ENCODE results near the gene CFAP46.
"Not testable (repeated sequence)": the region's sequence is repeated elsewhere in the genome, so short reads cannot be mapped to it uniquely, and the experiment has no call there.

Gene CFAP46

DNA sequence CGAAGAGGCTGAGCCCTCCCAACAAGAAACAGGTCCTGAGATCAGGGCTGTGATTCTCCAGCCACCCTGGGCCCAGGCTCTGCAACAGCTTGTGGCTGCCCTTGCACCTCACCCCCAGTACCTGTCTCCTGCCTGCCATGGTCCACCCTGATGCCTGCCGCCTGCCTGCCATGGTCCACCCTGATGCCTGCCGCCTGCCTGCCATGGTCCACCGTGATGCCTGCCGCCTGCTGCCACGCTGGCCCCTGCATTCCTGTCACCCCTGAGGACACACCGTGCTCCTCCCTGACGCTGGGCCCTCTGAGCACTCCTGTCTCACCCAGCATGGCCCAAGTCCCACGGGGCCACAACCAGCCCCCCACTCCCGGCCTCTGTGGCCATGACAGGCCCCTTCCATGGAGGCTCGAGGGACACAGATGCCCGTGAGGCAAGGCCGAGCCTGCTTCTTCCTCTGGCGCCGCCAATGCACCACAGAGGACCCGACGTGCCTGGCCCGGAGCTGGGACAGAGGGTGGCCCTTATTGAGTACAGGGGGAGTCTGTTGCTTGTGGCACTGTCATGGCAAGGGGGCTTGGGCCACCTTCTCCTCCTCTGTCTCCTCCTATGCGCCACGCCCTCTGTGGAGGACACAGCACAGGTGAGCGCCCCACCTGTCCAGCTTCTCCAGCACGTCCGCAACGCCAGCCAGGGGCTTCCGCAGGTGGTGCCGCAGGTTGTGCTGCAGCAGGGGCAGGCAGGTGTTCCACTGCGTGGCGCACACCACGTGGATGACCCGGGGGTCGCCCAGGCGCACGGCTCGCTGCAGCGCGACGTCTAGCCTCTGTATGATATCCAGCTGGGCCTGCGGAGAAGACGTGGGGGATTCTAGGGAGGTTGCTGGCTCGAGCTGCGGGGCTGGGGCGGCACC is 18.1 kb downstream of the CFAP46 start:
- H3K36me3 ChIP-seq (ENCODE audit: control insufficient read depth, insufficient read depth, low read length) = no peaks in the 10 kb centered on the region
- H3K4me1 ChIP-seq (ENCODE audit: control insufficient read depth, insufficient read depth, low read length, poor library complexity, severe bottlenecking) = no peaks in the 10 kb centered on the region
- no peak overlapping the region for H3K27ac ChIP-seq (ENCODE audit: low read depth, low read length, severe bottlenecking)
- 92 to 93% methylated on average over 37 to 38 of the region's 42 CpGs for WGBS, 2 experiments (ENCODE audit: insufficient coverage in 2 of 2)
- no peaks in the 10 kb centered on the region for H3K9me3 ChIP-seq (ENCODE audit: control insufficient read depth, low read length)
- no peak overlapping the region for H3K4me3 ChIP-seq (ENCODE audit: extremely low read depth, insufficient read depth, low read length, poor library complexity, severe bottlenecking)

DNA sequence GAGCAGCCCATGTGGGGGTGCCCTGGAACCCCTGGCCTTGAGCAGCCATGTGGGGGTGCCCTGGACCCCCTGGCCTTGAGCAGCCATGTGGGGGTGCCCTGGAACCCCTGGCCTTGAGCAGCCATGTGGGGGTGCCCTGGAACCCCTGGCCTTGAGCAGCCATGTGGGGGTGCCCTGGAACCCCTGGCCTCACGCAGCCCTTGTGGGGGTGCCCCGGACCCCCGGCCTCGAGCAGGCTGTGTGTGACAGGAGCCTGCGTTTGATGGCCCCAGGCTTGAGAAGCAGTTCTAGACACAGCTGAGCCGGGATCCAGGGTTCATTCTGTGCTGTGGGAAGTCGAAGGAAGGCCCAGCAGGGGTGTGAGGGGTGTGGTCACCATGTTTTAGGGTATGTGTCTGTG is 19.0 kb downstream of the CFAP46 start:
- H3K4me1 ChIP-seq (ENCODE audit: control insufficient read depth, insufficient read depth, low read length, poor library complexity, severe bottlenecking); H3K4me3 ChIP-seq (ENCODE audit: extremely low read depth, insufficient read depth, low read length, poor library complexity, severe bottlenecking); H3K36me3 ChIP-seq (ENCODE audit: control insufficient read depth, insufficient read depth, low read length); H3K27ac ChIP-seq (ENCODE audit: low read depth, low read length, severe bottlenecking); H3K9me3 ChIP-seq (ENCODE audit: control insufficient read depth, low read length): not testable (repeated sequence)
- 84 to 92% methylated on average over 6 to 7 of the region's 7 CpGs for WGBS, 2 experiments (ENCODE audit: insufficient coverage in 2 of 2)

DNA sequence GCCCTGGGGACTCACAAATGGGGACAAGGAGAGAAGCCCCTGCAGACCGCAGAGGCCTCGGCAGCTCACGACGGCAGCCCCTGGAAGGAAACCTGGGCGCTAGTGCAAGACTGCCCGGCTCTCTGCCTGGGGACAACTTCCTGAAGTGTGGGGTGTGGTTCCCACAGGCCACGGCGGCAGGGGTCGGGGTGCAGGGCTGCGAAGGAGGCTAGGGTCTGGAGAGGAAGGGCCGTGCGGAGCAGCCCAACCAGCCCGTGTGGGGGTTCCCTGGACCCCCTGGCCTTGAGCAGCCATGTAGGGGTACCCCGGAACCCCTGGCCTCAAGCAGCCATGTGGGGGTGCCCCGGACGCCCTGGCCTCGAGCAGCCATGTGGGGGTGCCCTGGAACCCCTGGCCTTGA is 19.5 kb downstream of the CFAP46 start:
- 95 to 97% methylated on average over 17 of the region's 17 CpGs for WGBS, 2 experiments (ENCODE audit: insufficient coverage in 2 of 2)
- H3K9me3 ChIP-seq (ENCODE audit: control insufficient read depth, low read length) = no peaks in the 10 kb centered on the region
- H3K4me1 ChIP-seq (ENCODE audit: control insufficient read depth, insufficient read depth, low read length, poor library complexity, severe bottlenecking) = no peaks in the 10 kb centered on the region
- no peak overlapping the region for H3K4me3 ChIP-seq (ENCODE audit: extremely low read depth, insufficient read depth, low read length, poor library complexity, severe bottlenecking)
- H3K36me3 ChIP-seq (ENCODE audit: control insufficient read depth, insufficient read depth, low read length) = no peaks in the 10 kb centered on the region
- no peak overlapping the region for H3K27ac ChIP-seq (ENCODE audit: low read depth, low read length, severe bottlenecking)

DNA sequence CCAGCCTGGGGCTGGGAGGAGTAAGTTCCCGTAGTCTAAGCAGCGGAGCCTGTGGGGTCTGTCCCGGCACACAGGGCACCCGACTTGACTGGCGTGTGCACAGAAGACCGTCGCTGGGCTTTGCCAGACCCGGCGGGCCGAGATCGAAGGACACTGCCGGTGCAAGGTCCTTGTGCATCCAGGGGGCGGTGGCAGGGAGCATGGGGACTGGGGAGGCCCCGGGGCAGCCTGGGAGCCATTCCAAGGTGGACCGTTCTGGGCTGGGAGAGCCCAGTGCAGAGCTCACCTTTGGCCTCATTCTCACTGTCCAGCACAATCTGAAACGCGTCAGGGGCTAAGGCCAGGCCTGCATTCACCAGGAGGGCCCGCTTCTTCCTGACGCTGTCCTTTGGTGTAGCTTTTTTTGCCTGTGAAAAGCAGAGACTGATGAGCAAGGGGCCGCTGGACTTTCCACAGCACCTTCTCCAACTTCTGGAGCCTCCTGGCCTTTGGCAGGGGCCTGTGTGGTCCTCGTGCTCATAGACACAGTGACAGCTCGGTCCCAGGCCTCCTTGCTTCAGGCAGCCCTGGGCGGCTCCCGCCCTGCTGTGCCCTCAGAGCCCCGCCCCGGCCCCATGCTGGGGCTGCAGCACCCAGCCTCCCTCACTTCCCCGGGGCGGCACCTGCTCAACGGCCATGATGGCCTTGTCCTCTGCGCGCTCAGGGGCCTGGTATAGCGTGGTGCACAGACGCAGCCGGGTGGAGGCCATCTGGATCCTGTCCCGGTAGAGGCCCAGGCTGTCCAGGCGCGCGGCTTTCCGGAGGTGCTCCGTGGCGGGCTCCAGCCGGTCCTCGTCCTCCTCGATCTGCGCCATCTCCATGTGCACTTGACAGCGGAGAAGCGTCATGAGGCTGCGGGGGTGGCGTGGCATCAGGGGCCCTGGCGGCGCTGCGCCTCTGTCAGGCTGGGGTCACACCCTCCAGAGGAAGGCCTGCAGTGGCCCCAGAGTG is 20.3 kb downstream of the CFAP46 start:
- Histone ChIP-seq H3K27ac (ENCODE audit: low read depth, low read length, severe bottlenecking) (no peak overlapping the region), H3K9me3 (ENCODE audit: control insufficient read depth, low read length) (no peaks in the 10 kb centered on the region), H3K4me3 (ENCODE audit: extremely low read depth, insufficient read depth, low read length, poor library complexity, severe bottlenecking) (no peak overlapping the region), H3K36me3 (ENCODE audit: control insufficient read depth, insufficient read depth, low read length) (no peaks in the 10 kb centered on the region), H3K4me1 (ENCODE audit: control insufficient read depth, insufficient read depth, low read length, poor library complexity, severe bottlenecking) (no peaks in the 10 kb centered on the region)
- WGBS, 2 experiments (ENCODE audit: insufficient coverage in 2 of 2) = 94 to 95% methylated on average over 44 to 52 of the region's 52 CpGs

DNA sequence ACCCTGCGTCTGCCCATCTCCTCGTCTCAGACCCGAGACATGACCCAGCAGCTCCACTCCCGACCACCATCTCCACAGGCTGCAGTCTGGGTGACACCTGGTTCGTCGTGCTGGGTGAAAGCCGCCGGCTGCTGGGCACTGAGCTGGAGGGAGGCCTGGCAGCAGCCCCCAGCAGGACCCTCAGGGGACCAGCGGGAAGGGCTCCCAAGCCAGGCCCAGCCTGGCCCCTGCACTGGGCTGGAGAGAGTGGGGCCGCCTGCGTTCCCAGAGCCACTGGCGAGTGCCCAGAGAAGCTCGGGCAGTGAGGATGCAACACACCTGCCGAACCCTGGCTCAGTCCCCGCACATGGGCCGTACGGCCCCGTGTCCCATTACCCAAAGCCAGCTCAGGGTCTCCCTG is 21.3 kb downstream of the CFAP46 start:
- no peaks in the 10 kb centered on the region for H3K9me3 ChIP-seq (ENCODE audit: control insufficient read depth, low read length)
- 96 to 97% methylated on average over 15 to 18 of the region's 18 CpGs for WGBS, 2 experiments (ENCODE audit: insufficient coverage in 2 of 2)
- H3K27ac ChIP-seq (ENCODE audit: low read depth, low read length, severe bottlenecking) = no peak overlapping the region
- no peaks in the 10 kb centered on the region for H3K4me1 ChIP-seq (ENCODE audit: control insufficient read depth, insufficient read depth, low read length, poor library complexity, severe bottlenecking)
- H3K4me3 ChIP-seq (ENCODE audit: extremely low read depth, insufficient read depth, low read length, poor library complexity, severe bottlenecking) = no peak overlapping the region
- H3K36me3 ChIP-seq (ENCODE audit: control insufficient read depth, insufficient read depth, low read length) = no peaks in the 10 kb centered on the region

DNA sequence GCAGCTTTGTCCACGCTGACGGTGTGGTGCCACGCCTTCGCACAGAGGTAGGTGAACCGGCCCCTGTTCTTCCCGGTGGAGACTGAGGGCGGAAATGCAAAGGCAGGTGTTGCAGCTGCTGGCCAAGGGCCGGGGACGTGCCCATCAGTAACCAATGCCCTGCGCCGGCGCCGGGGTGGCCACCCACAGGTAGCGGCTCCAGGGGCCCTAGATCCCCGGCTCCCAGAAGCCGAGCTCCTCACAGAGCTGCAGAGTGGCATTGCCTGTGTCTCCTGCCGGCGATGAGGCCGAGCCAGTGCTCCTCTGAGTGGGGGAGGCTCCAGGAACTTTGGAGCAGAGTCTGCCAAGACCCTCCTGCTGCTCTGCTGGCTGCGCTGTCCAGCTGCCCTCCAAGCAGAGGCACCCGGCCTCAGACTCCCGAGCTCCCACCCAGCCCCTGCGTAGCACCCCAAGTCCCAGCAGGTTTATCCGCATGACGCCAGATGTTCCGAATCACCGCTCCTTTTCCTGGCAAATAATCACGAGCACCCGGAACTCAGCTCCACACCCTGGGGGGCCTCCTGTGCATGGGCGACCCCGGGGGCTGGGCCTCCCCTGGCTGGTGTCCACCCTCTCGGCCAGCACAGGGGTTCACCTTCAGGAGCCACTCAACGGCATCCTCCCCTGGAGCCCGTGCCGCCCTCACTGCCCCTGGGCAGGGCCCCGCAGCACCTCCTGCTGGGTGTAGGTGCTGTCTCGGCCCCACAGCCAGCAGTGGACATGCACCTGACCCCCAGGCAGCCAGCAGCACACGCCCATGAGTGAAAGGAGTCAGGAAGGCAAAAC is 22.1 kb downstream of the CFAP46 start:
- H3K4me1 ChIP-seq (ENCODE audit: control insufficient read depth, insufficient read depth, low read length, poor library complexity, severe bottlenecking) = no peaks in the 10 kb centered on the region

DNA sequence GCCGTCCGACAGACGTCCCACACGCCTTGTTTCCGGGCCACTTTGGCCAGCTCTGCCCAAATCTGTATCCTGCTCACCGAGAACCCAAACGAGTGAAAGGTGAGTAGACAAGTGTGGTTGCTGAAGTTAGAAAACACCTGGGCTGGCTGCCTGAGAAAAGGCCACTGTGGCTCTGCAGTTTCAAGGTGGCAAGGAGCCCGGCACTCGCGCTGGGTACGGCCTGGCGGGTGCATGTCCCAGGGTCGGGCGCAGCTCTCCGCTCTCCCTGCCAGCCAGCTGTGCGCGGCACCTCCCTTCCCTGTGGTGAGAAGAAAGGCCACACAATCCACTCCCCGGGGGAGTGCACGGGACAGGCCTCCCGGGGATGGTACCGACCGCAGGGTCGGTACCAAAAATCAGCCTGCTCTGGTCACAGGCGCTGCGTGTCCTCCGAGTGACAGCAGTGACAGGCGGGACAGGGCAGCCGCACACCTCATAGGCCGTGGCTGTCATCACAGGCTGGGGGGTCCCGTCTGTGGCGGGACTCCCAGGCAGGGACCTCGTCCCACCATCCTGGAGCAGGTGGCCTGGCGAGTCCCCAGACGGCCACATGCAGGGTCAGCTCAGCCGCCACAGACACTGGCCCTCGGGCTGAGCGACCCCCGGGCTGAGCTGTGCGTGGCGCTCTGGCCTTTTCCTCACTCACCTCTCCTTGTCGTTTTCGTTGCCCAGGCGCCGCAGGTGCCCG is 22.8 kb downstream of the CFAP46 start:
- Histone ChIP-seq H3K4me1 (ENCODE audit: control insufficient read depth, insufficient read depth, low read length, poor library complexity, severe bottlenecking) (no peaks in the 10 kb centered on the region), H3K27ac (ENCODE audit: low read depth, low read length, severe bottlenecking) (no peak overlapping the region), H3K36me3 (ENCODE audit: control insufficient read depth, insufficient read depth, low read length) (no peaks in the 10 kb centered on the region), H3K9me3 (ENCODE audit: control insufficient read depth, low read length) (no peaks in the 10 kb centered on the region), H3K4me3 (ENCODE audit: extremely low read depth, insufficient read depth, low read length, poor library complexity, severe bottlenecking) (no peak overlapping the region)
- 94 to 95% methylated on average over 37 to 45 of the region's 45 CpGs for WGBS, 2 experiments (ENCODE audit: insufficient coverage in 2 of 2)

More for the DNA sequence above, 22.1 kb downstream of the CFAP46 start:
- Histone ChIP-seq H3K9me3 (ENCODE audit: control insufficient read depth, low read length) (no peaks in the 10 kb centered on the region), H3K4me3 (ENCODE audit: extremely low read depth, insufficient read depth, low read length, poor library complexity, severe bottlenecking) (no peak overlapping the region), H3K27ac (ENCODE audit: low read depth, low read length, severe bottlenecking) (no peak overlapping the region), H3K36me3 (ENCODE audit: control insufficient read depth, insufficient read depth, low read length) (no peaks in the 10 kb centered on the region)
- 93 to 94% methylated on average over 38 of the region's 38 CpGs for WGBS, 2 experiments (ENCODE audit: insufficient coverage in 2 of 2)

DNA sequence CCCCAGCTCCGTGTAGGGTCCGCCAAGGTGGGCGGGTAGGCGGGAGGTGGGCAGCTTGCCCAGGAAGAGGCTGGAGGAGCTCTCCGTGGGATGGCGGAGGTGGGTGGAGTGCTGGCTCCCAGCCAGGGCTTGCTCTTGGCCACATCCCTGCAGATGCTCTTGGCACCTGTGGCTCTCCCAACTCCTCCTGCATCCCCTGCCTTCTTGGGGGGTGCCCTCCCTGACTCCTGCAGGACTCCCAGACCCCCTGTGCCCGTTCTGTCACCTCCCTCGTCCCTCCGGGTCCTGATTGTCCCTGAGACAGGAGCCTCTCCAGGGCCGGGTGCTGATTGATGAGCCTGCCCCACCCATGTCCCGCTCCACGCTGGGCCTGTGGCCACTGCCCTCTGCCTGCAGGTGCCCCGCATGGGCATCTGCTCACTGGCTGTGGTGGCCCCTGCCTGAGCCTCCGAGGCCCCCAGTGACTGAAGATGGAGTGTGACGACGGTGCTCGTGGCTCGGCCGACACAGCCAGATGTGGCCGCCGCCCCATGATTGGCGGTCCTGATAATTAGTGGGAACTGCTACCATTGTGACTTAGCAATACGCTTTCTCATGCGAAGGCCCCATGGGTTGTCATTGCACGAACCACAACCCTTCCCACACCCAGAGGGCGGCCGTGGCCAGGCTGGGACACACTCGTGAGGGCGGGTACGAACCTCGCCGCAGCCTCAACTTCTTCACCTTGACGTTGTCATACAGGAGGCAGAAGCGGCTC is 23.6 kb downstream of the CFAP46 start:
- Histone ChIP-seq H3K27ac (ENCODE audit: low read depth, low read length, severe bottlenecking) (no peak overlapping the region), H3K4me3 (ENCODE audit: extremely low read depth, insufficient read depth, low read length, poor library complexity, severe bottlenecking) (no peak overlapping the region)
- WGBS, 2 experiments (ENCODE audit: insufficient coverage in 2 of 2) = 93 to 94% methylated on average over 27 to 34 of the region's 34 CpGs

DNA sequence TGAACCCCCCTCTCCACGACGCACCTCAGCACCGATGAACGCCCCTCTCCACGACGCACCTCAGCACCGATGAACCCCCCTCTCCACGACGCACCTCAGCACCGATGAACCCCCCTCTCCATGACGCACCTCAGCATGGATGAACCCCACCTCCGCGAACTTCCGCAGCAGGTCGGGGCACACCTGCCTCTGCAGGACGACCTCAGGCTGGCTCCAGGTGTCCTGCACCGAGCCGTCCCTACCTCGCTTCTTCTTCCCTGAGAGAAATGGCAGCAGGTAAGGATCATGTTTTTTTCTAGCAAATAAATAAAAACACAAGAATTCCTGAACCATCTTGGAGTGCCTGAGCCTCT is 24.1 kb downstream of the CFAP46 start:
- 98% methylated on average over 9 to 19 of the region's 19 CpGs for WGBS, 2 experiments (ENCODE audit: insufficient coverage in 2 of 2)
- Histone ChIP-seq H3K4me3 (ENCODE audit: extremely low read depth, insufficient read depth, low read length, poor library complexity, severe bottlenecking) (no peak overlapping the region), H3K9me3 (ENCODE audit: control insufficient read depth, low read length) (no peaks in the 10 kb centered on the region), H3K27ac (ENCODE audit: low read depth, low read length, severe bottlenecking) (no peak overlapping the region), H3K4me1 (ENCODE audit: control insufficient read depth, insufficient read depth, low read length, poor library complexity, severe bottlenecking) (no peaks in the 10 kb centered on the region), H3K36me3 (ENCODE audit: control insufficient read depth, insufficient read depth, low read length) (no peaks in the 10 kb centered on the region)

More for the DNA sequence above, 23.6 kb downstream of the CFAP46 start:
- Histone ChIP-seq H3K4me1 (ENCODE audit: control insufficient read depth, insufficient read depth, low read length, poor library complexity, severe bottlenecking) (no peaks in the 10 kb centered on the region), H3K9me3 (ENCODE audit: control insufficient read depth, low read length) (no peaks in the 10 kb centered on the region), H3K36me3 (ENCODE audit: control insufficient read depth, insufficient read depth, low read length) (no peaks in the 10 kb centered on the region)

All from mesodermal cell (in vitro differentiated cells).